C4-2B (cell line): Measurements from ENCODE around the gene GAS7.

Experiments
- CTCF ChIP-seq: fragments of 450-650 bp; conservative IDR thresholded peaks from 2 replicates; pipeline ENCODE4 v1.5.1; 2017; ENCODE audit warnings: mild to moderate bottlenecking
- ZFX ChIP-seq: fragments of 450-650 bp; IDR thresholded peaks from 2 replicates; pipeline ENCODE4 v1.6.1; 2017

DNA sequence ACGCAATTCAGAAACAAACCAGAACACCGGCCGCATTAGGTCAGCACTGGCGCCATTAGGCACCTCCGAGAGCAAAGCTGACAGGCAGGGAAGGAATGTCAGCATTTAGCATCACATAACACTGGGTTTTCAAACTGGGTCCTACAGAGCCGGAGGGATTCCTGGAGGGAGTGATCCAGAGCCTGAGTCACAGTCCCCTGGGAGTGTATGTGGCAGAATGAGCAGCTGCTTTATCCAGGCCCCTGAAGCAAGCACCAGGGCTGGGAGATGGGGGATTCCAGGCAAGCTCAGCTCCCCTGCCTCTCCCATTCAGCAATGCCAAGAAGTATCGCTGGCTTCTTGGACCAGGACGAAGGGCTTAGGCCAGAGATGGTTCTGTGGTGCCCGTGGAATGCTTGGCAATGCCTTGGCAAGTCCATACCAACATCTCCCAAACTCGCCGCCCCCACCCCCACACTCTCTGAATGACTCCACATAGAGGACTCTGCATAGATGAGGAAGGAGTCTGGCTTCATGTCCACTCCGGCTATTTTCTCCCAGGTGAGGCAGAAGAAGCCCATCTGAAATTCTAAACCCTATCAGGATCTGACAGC lies 20.4 kb downstream of the GAS7 start:
- TF ChIP-seq CTCF: no peak
- no peak for TF ChIP-seq ZFX
